Esophagus muscularis mucosa (tissue), 4 donors: ENCODE results near the gene MAMDC4.

Experiments used
- EP300 ChIP-seq: sonication (generic); formaldehyde crosslinking; IDR thresholded peaks from one replicate; pipeline ENCODE4 v1.6.1; 2017; ENCODE audit warnings: antibody characterized with exemption
- POLR2A ChIP-seq: fragments of 450-650 bp; IDR thresholded peaks from one replicate; pipeline ENCODE4 v1.6.1; 2017; ENCODE audit warnings: antibody characterized with exemption, moderate library complexity, mild to moderate bottlenecking, low read depth
- POLR2AphosphoS5 ChIP-seq, 2 donors: sonication (generic); formaldehyde crosslinking; IDR thresholded peaks; one replicate each; pipeline ENCODE4 v1.6.1; 2017; ENCODE audit warnings: antibody characterized with exemption in 2 of 2
- TF ChIP-seq, protein P1 (sequence below), 3 experiments: fragments of 200-600 bp in 2 of 3; fragments of 450-650 bp in 1 of 3; sonication (generic) in 2 of 3; IDR thresholded peaks; one replicate each; pipeline ENCODE4 v1.5.1; 2017 to 2019; ENCODE audit warnings: antibody characterized with exemption in 3 of 3, mild to moderate bottlenecking in 2 of 3, moderate library complexity in 1 of 3

DNA sequence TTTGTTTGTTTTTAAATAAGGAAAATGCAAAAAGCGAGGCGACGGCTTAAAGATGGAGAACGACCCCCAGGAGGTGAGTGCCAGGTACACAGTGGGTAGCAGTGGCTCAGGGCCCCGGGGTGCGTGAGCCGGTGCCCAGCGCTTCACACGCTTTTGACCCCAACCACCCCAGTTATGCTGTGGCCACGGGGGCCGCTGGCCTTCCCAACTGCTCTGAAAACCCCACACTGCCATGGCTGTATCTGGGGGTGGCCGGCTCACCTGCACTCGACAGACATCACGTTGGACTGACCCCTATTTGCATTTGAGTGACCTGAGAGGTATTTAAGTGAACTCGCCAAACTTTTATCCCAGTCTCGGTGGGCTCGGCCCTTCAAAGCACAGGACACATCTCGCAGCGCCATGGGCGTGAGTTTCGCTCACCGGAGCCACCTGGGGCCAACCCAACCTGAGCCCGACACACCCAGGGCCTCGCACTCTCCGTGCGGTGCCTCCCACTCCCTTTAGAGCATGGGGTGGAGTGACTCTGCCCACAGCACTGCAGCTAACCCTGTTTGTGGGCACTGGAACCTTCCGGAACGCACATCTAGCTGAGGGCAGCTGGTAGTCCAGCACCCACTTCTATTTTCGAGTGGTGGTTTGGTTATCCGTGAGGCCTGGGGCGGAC, 23.5 kb upstream of the MAMDC4 start:
- no peak for TF ChIP-seq POLR2A
- no peak for TF ChIP-seq EP300
- TF ChIP-seq POLR2AphosphoS5 (IDR thresholded peaks at IDR 0.05), result no peak
- TF ChIP-seq, protein P1, sequence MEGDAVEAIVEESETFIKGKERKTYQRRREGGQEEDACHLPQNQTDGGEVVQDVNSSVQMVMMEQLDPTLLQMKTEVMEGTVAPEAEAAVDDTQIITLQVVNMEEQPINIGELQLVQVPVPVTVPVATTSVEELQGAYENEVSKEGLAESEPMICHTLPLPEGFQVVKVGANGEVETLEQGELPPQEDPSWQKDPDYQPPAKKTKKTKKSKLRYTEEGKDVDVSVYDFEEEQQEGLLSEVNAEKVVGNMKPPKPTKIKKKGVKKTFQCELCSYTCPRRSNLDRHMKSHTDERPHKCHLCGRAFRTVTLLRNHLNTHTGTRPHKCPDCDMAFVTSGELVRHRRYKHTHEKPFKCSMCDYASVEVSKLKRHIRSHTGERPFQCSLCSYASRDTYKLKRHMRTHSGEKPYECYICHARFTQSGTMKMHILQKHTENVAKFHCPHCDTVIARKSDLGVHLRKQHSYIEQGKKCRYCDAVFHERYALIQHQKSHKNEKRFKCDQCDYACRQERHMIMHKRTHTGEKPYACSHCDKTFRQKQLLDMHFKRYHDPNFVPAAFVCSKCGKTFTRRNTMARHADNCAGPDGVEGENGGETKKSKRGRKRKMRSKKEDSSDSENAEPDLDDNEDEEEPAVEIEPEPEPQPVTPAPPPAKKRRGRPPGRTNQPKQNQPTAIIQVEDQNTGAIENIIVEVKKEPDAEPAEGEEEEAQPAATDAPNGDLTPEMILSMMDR (IDR thresholded peaks at IDR 0.05), result no peak
